ENCODE data around the gene ARHGAP45. TPM values are rescaled to one million over a fixed set of nuclear protein-coding genes. Genes with fewer than 3 reads are reported as not detected.

The ARHGAP45 gene
- total and polyA plus RNA-seq, 4 donors, result 3.3 to 27.5 (median 9.7) TPM

- Histone ChIP-seq H3K4me1 (ENCODE audit: control insufficient read depth in 4 of 4, insufficient read depth in 4 of 4, low read length in 3 of 4) (peaks cover 0 to 2% (median 0%) of the 10 kb centered on the region in 4 donors), H3K27me3 (ENCODE audit: control insufficient read depth in 4 of 4, insufficient read depth in 4 of 4, low read length in 3 of 4) (no peaks in the 10 kb centered on the region), H3K4me3 (ENCODE audit: low read depth in 1 of 3, low read length in 3 of 3) (no peak overlapping the region), H3K36me3 (ENCODE audit: control insufficient read depth in 4 of 4, insufficient read depth in 3 of 4, low read depth in 1 of 4, low read length in 3 of 4) (peaks cover 0 to 3% (median 0%) of the 10 kb centered on the region in 4 donors), H3K27ac (ENCODE audit: low read depth in 1 of 2, low read length in 2 of 2) (no peak overlapping the region), H3K9me3 (ENCODE audit: control insufficient read depth in 4 of 4, low read length in 3 of 4) (no peaks in the 10 kb centered on the region), H3K9ac (ENCODE audit: low read depth in 1 of 2, low read length in 2 of 2) (no peak overlapping the region)
- TF ChIP-seq NR2F2 (IDR thresholded peaks at IDR 0.05) (no peak), RAD21 (IDR thresholded peaks at IDR 0.05) (no peak), JUND (IDR thresholded peaks at IDR 0.05) (no peak), GABPA (IDR thresholded peaks at IDR 0.05 in 1 of 2, conservative IDR thresholded peaks at IDR 0.05 in 1 of 2) (no peak), TAF1 (conservative IDR thresholded peaks at IDR 0.05) (no peak), FOXA1 (IDR thresholded peaks at IDR 0.05) (no peak)
- TF ChIP-seq, protein P1, sequence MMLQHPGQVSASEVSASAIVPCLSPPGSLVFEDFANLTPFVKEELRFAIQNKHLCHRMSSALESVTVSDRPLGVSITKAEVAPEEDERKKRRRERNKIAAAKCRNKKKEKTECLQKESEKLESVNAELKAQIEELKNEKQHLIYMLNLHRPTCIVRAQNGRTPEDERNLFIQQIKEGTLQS (IDR thresholded peaks at IDR 0.05), result no peak
- DNase-seq (ENCODE audit: low spot score), result no peak
- 94% methylated on average over 77 of the region's 77 CpGs for WGBS
Measured at GRCh38 chr19:1046836-1047695, 19.9 kb upstream of the ARHGAP45 start.

DNA sequence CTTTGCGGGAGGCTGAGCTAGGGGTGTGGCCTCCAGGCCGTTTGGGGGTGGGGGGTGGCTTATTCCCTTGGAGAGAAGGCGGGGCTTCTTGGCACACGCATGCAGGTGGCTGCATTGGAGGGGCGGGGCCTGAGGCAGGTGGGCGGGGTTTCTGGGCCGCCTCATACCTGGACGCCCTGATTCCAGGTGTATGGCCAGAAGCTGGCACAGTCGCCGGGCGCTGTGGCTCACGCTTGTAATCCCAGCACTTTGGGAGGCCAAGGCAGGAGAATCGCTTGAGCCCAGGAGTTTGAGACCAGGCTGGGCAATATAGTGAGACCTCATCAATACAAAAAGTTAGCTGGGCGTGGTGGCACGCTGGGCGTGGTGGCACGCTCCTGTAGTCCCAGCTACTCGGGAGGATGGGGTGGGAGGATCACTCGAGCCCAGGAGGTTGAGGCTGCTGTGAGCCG, 19.2 kb upstream of the ARHGAP45 start:
- no peaks in the 10 kb centered on the region for H3K27me3 ChIP-seq (ENCODE audit: control insufficient read depth in 4 of 4, insufficient read depth in 4 of 4, low read length in 3 of 4)
- H3K9ac ChIP-seq (ENCODE audit: low read depth in 1 of 2, low read length in 2 of 2), result no peak overlapping the region
- TF ChIP-seq REST (IDR thresholded peaks at IDR 0.05) (no peak), EGR1 (IDR thresholded peaks at IDR 0.05; ENCODE audit: low read depth in 2 of 2) (no peak), JUND (IDR thresholded peaks at IDR 0.05) (no peak), RAD21 (IDR thresholded peaks at IDR 0.05) (no peak)
- no peak for DNase-seq (ENCODE audit: low spot score)
- WGBS, result 91% methylated on average over 20 of the region's 20 CpGs
- H3K9me3 ChIP-seq (ENCODE audit: control insufficient read depth in 4 of 4, low read length in 3 of 4), result no peaks in the 10 kb centered on the region
- no peak overlapping the region for H3K27ac ChIP-seq (ENCODE audit: low read depth in 1 of 2, low read length in 2 of 2)
- H3K36me3 ChIP-seq (ENCODE audit: control insufficient read depth in 4 of 4, insufficient read depth in 3 of 4, low read depth in 1 of 4, low read length in 3 of 4), result peaks cover 0 to 3% (median 0%) of the 10 kb centered on the region in 4 donors
- no peak overlapping the region for H3K4me3 ChIP-seq (ENCODE audit: low read depth in 1 of 3, low read length in 3 of 3)
- peaks cover 0 to 2% (median 0%) of the 10 kb centered on the region in 4 donors for H3K4me1 ChIP-seq (ENCODE audit: control insufficient read depth in 4 of 4, insufficient read depth in 4 of 4, low read length in 3 of 4)

DNA sequence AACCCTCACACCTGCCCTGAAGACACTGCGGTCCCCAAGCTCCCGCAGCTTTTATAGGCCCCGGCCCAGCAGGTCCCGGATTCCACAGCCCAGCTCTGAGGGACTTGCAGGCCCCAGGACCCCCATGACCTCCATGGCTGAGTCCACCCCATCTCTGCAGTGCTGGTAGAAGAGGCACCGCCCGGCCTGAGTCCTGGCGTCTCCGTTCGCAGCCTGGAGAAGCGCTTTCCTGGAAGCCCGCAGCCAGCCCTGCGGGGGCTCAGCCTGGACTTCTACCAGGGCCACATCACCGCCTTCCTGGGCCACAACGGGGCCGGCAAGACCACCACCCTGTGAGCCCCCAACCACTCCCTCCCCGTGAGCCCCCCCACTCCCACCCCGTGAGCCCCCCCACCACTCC, 17.9 kb upstream of the ARHGAP45 start:
- WGBS, result 95% methylated on average over 17 of the region's 17 CpGs
- no peak overlapping the region for H3K4me3 ChIP-seq (ENCODE audit: low read depth in 1 of 3, low read length in 3 of 3)
- no peaks in the 10 kb centered on the region for H3K27me3 ChIP-seq (ENCODE audit: control insufficient read depth in 4 of 4, insufficient read depth in 4 of 4, low read length in 3 of 4)

More for the DNA sequence above, 17.9 kb upstream of the ARHGAP45 start:
- no peaks in the 10 kb centered on the region for H3K9me3 ChIP-seq (ENCODE audit: control insufficient read depth in 4 of 4, low read length in 3 of 4)
- no peak for DNase-seq (ENCODE audit: low spot score)
- peaks cover 0 to 2% (median 0%) of the 10 kb centered on the region in 4 donors for H3K4me1 ChIP-seq (ENCODE audit: control insufficient read depth in 4 of 4, insufficient read depth in 4 of 4, low read length in 3 of 4)
- H3K27ac ChIP-seq (ENCODE audit: low read depth in 1 of 2, low read length in 2 of 2), result no peak overlapping the region
- no peak overlapping the region for H3K9ac ChIP-seq (ENCODE audit: low read depth in 1 of 2, low read length in 2 of 2)
- peaks cover 0 to 3% (median 0%) of the 10 kb centered on the region in 4 donors for H3K36me3 ChIP-seq (ENCODE audit: control insufficient read depth in 4 of 4, insufficient read depth in 3 of 4, low read depth in 1 of 4, low read length in 3 of 4)
- TF ChIP-seq FOXA2 (IDR thresholded peaks at IDR 0.05) (no peak), GABPA (IDR thresholded peaks at IDR 0.05 in 1 of 2, conservative IDR thresholded peaks at IDR 0.05 in 1 of 2) (no peak), RAD21 (IDR thresholded peaks at IDR 0.05) (no peak), REST (IDR thresholded peaks at IDR 0.05) (no peak), HNF4A (conservative IDR thresholded peaks at IDR 0.05) (no peak), YY1 (IDR thresholded peaks at IDR 0.05) (no peak), FOXA1 (IDR thresholded peaks at IDR 0.05) (no peak), HNF4G (IDR thresholded peaks at IDR 0.05) (no peak), MAX (IDR thresholded peaks at IDR 0.05) (no peak), JUND (IDR thresholded peaks at IDR 0.05) (no peak)
- TF ChIP-seq, protein P1 (IDR thresholded peaks at IDR 0.05), result no peak
- TF ChIP-seq, protein P2, sequence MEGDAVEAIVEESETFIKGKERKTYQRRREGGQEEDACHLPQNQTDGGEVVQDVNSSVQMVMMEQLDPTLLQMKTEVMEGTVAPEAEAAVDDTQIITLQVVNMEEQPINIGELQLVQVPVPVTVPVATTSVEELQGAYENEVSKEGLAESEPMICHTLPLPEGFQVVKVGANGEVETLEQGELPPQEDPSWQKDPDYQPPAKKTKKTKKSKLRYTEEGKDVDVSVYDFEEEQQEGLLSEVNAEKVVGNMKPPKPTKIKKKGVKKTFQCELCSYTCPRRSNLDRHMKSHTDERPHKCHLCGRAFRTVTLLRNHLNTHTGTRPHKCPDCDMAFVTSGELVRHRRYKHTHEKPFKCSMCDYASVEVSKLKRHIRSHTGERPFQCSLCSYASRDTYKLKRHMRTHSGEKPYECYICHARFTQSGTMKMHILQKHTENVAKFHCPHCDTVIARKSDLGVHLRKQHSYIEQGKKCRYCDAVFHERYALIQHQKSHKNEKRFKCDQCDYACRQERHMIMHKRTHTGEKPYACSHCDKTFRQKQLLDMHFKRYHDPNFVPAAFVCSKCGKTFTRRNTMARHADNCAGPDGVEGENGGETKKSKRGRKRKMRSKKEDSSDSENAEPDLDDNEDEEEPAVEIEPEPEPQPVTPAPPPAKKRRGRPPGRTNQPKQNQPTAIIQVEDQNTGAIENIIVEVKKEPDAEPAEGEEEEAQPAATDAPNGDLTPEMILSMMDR (IDR thresholded peaks at IDR 0.05; ENCODE audit: low read depth, low read length, missing input control), result no peak
